Caco-2 (cell line): ENCODE data around the gene CLC. TPM values are rescaled to one million over a fixed set of nuclear protein-coding genes. Genes with fewer than 3 reads are reported as not detected.

ENCODE experiments used
- BruUV-seq: library from RNA; stranded (reverse); fragments of 400-500 nt; replicated peaks from 2 replicates; lab custom pipeline; 2021; lab: Mats Ljungman, UMichigan
- CTCF ChIA-PET: fragments of 300-600 bp; sonication (Branson Sonifier 250); formaldehyde crosslinking; loops from one replicate; lab custom pipeline; 2022; ENCODE audit warnings: antibody characterized with exemption; lab: Charles Lee
- POLR2A ChIA-PET: fragments of 300-600 bp; sonication (Branson Sonifier 250); formaldehyde crosslinking; loops from one replicate; lab custom pipeline; 2022; ENCODE audit warnings: antibody characterized with exemption; lab: Charles Lee
- DNase-seq, 2 experiments: peaks; one replicate each; pipeline versions ENCODE4 v3.0.0 to v3.0.0-alpha.2; 2020 to 2022
- H3K27me3 ChIP-seq: replicated peaks from 2 replicates; pipeline ENCODE4 v1.6.0; 2011; ENCODE audit warnings: low read length; ENCODE audit not compliant: control insufficient read depth, insufficient read depth
- H3K36me3 ChIP-seq: 2 replicates; pipeline ENCODE4 v1.5.1; 2011; ENCODE audit warnings: low read length; ENCODE audit not compliant: control insufficient read depth, insufficient read depth
- H3K4me1 ChIP-seq: fragments of 250-450 bp; sonication (Bioruptor Pico); 2 replicates; pipeline ENCODE4 v1.5.1; 2020; ENCODE audit warnings: mild to moderate bottlenecking
- H3K4me3 ChIP-seq: 2 replicates; pipeline ENCODE4 v1.5.1; 2011; ENCODE audit warnings: low read depth, mild to moderate bottlenecking, control low read depth, low read length
- H3K9me3 ChIP-seq: fragments of 250-450 bp; sonication (Bioruptor Pico); 2 replicates; pipeline ENCODE4 v1.5.1; 2020; ENCODE audit warnings: mild to moderate bottlenecking, moderate library complexity
- H3K27ac Mint-ChIP-seq: one replicate; pipeline ENCODE4 v1.8.0; 2022; ENCODE audit warnings: mixed read lengths; ENCODE audit not compliant: unreplicated experiment
- H3K27me3 Mint-ChIP-seq: one replicate; pipeline ENCODE4 v1.8.0; 2022; ENCODE audit warnings: mixed read lengths; ENCODE audit not compliant: insufficient read depth, unreplicated experiment
- H3K36me3 Mint-ChIP-seq: one replicate; pipeline ENCODE4 v1.8.0; 2022; ENCODE audit warnings: mild to moderate bottlenecking, mixed read lengths; ENCODE audit not compliant: insufficient read depth, unreplicated experiment
- H3K4me1 Mint-ChIP-seq: one replicate; pipeline ENCODE4 v1.8.0; 2022; ENCODE audit warnings: low read depth, mixed read lengths; ENCODE audit not compliant: unreplicated experiment
- H3K4me3 Mint-ChIP-seq: one replicate; pipeline ENCODE4 v1.8.0; 2022; ENCODE audit warnings: mild to moderate bottlenecking, moderate library complexity, mixed read lengths; ENCODE audit not compliant: unreplicated experiment
- H3K9me3 Mint-ChIP-seq: one replicate; pipeline ENCODE4 v1.8.0; 2022; ENCODE audit warnings: mixed read lengths; ENCODE audit not compliant: unreplicated experiment
- intact Hi-C: fragments of 100-400 bp; cut with micrococcal nuclease; formaldehyde crosslinking; loops from one replicate; pipeline ENCODE4 v1.10.0; 2022; ENCODE audit not compliant: unreplicated experiment
- total RNA-seq: library from RNA; stranded (reverse); gene quantifications from 2 replicates; pipeline ENCODE4 v1.2.3, GENCODE V29; 2022
- TF ChIP-seq, protein P1 (sequence below), 2 experiments: fragments of 200-600 bp in 1 of 2; IDR thresholded peaks; 1 replicate in 1 of 2; 2 replicates in 1 of 2; pipeline versions ENCODE4 v1.5.1 to v1.8.0; 2011 to 2022; ENCODE audit warnings: antibody characterized with exemption in 1 of 2, control low read depth in 1 of 2, inconsistent platforms in 1 of 2, low read depth in 1 of 2, low read length in 1 of 2, mild to moderate bottlenecking in 1 of 2, moderate library complexity in 1 of 2; ENCODE audit not compliant: insufficient read depth in 1 of 2, severe bottlenecking in 1 of 2, unreplicated experiment in 1 of 2

Gene CLC
- total RNA-seq, 1 experiment from 2014 or later: not detected

DNA sequence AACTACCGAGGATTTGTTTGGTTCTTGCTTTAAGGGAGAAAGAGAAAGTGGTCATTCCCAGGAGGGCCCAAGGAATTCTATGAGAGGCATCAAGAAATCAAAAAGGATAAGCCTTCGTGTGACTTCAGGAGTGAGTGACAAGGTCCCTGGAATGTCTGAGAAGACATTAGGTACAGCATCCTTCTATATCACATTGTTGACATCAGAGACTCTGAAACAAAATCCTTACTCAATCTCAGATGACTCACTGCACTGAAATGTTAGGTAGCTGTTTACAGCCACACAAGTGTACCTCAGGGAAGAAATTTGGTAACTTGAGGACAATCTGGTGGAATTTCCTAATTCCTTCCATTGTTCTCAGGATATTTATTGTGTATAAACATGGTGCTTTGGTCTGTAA is 41.4 kb downstream of the CLC start:
- POLR2A ChIA-PET: no interaction called here
- H3K27me3 Mint-ChIP-seq: peaks cover 3% of the 10 kb centered on the region
- Histone ChIP-seq H3K4me3 (no peak overlapping the region), H3K4me1 (peaks cover 12% of the 10 kb centered on the region; the same call in 1 of the 2 replicates), H3K27me3 (no peaks in the 10 kb centered on the region), H3K36me3 (no peaks in the 10 kb centered on the region), H3K9me3 (no peaks in the 10 kb centered on the region)
- H3K4me1 Mint-ChIP-seq: peaks cover 11% of the 10 kb centered on the region
- intact Hi-C loops: no loop called here
- no peaks in the 10 kb centered on the region for H3K9me3 Mint-ChIP-seq
- TF ChIP-seq, protein P1, sequence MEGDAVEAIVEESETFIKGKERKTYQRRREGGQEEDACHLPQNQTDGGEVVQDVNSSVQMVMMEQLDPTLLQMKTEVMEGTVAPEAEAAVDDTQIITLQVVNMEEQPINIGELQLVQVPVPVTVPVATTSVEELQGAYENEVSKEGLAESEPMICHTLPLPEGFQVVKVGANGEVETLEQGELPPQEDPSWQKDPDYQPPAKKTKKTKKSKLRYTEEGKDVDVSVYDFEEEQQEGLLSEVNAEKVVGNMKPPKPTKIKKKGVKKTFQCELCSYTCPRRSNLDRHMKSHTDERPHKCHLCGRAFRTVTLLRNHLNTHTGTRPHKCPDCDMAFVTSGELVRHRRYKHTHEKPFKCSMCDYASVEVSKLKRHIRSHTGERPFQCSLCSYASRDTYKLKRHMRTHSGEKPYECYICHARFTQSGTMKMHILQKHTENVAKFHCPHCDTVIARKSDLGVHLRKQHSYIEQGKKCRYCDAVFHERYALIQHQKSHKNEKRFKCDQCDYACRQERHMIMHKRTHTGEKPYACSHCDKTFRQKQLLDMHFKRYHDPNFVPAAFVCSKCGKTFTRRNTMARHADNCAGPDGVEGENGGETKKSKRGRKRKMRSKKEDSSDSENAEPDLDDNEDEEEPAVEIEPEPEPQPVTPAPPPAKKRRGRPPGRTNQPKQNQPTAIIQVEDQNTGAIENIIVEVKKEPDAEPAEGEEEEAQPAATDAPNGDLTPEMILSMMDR (IDR thresholded peaks at IDR 0.05; ENCODE audit: insufficient read depth in 1 of 2, low read depth in 1 of 2, low read length in 1 of 2, severe bottlenecking in 1 of 2, unreplicated experiment in 1 of 2): no peak
- BruUV-seq: no TSS peak
- CTCF ChIA-PET: no interaction called here
- H3K36me3 Mint-ChIP-seq: no peaks in the 10 kb centered on the region
- H3K27ac Mint-ChIP-seq: no peak overlapping the region
- H3K4me3 Mint-ChIP-seq: no peak overlapping the region
- DNase-seq: peak in 1 of 2 experiments; percentile 41

- ChIA-PET POLR2A (no interaction called here), CTCF (no interaction called here)
- peaks cover 6% of the 10 kb centered on the region for H3K27me3 Mint-ChIP-seq
- no peaks in the 10 kb centered on the region for H3K36me3 Mint-ChIP-seq
- no peak overlapping the region for H3K27ac Mint-ChIP-seq
- Histone ChIP-seq H3K36me3 (no peaks in the 10 kb centered on the region), H3K4me3 (no peak overlapping the region), H3K27me3 (no peaks in the 10 kb centered on the region), H3K9me3 (no peaks in the 10 kb centered on the region), H3K4me1 (peaks cover 12% of the 10 kb centered on the region; the same call in 1 of the 2 replicates)
- no peaks in the 10 kb centered on the region for H3K9me3 Mint-ChIP-seq
- intact Hi-C loops: no loop called here
- DNase-seq: no peak
- BruUV-seq: no TSS peak
- H3K4me1 Mint-ChIP-seq: peaks cover 11% of the 10 kb centered on the region
- TF ChIP-seq, protein P1 (IDR thresholded peaks at IDR 0.05; ENCODE audit: insufficient read depth in 1 of 2, low read depth in 1 of 2, low read length in 1 of 2, severe bottlenecking in 1 of 2, unreplicated experiment in 1 of 2): no peak
- no peak overlapping the region for H3K4me3 Mint-ChIP-seq
Measured at GRCh38 chr19:39695759-39696158, 42.1 kb downstream of the CLC start.

- no peak overlapping the region for H3K27ac Mint-ChIP-seq
- peaks cover 9% of the 10 kb centered on the region for H3K9me3 Mint-ChIP-seq
- peaks cover 10% of the 10 kb centered on the region for H3K27me3 Mint-ChIP-seq
- BruUV-seq: no TSS peak
- H3K9me3 ChIP-seq: peaks cover 8% of the 10 kb centered on the region
- TF ChIP-seq, protein P1 (IDR thresholded peaks at IDR 0.05; ENCODE audit: insufficient read depth in 1 of 2, low read depth in 1 of 2, low read length in 1 of 2, severe bottlenecking in 1 of 2, unreplicated experiment in 1 of 2): no peak
- H3K4me3 ChIP-seq: no peak overlapping the region
- no peaks in the 10 kb centered on the region for H3K36me3 Mint-ChIP-seq
- no peaks in the 10 kb centered on the region for H3K36me3 ChIP-seq
- DNase-seq: no peak
- H3K4me1 Mint-ChIP-seq: peaks cover 11% of the 10 kb centered on the region
- no peak overlapping the region for H3K4me3 Mint-ChIP-seq
- CTCF ChIA-PET: no interaction called here
- POLR2A ChIA-PET: no interaction called here
- no peaks in the 10 kb centered on the region for H3K27me3 ChIP-seq
- peaks cover 12% of the 10 kb centered on the region; the same call in 1 of the 2 replicates for H3K4me1 ChIP-seq
- intact Hi-C loops: no loop called here
Measured at GRCh38 chr19:39692822-39693221, 45.0 kb downstream of the CLC start.
